ENCODE results near the gene BRD9. TPM values are rescaled to one million over a fixed set of nuclear protein-coding genes. Genes with fewer than 3 reads are reported as not detected.
"Not testable (repeated sequence)": the region's sequence is repeated elsewhere in the genome, so short reads cannot be mapped to it uniquely, and the experiment has no call there.

Gene BRD9
- total RNA-seq, 2 experiments from 2014 or later = 46.6 to 51.7 TPM

GRCh38 chr5:916441-917293 lies 24.1 kb upstream of the BRD9 start:
- DNase-seq (no peak), ATAC-seq (no peak)
- intact Hi-C loops (cut with micrococcal nuclease) = no loop called here
- Mint-ChIP-seq H3K4me3 (no peak overlapping the region), H3K36me3 (ENCODE audit: low read depth) (peaks cover 36% of the 10 kb centered on the region), H3K27me3 (no peaks in the 10 kb centered on the region), H3K27ac (no peak overlapping the region), H3K9me3 (no peaks in the 10 kb centered on the region), H3K4me1 (ENCODE audit: low read depth) (peaks cover 4% of the 10 kb centered on the region)
- no peak for TF ChIP-seq CTCF (IDR thresholded peaks at IDR 0.05)
- ChIA-PET POLR2A (interaction anchor here (1.3 kb wide), 1 partner anchor 12 kb away, joined by 3 read pairs; no protein-coding TSS in a partner anchor), CTCF (no interaction called here)

DNA sequence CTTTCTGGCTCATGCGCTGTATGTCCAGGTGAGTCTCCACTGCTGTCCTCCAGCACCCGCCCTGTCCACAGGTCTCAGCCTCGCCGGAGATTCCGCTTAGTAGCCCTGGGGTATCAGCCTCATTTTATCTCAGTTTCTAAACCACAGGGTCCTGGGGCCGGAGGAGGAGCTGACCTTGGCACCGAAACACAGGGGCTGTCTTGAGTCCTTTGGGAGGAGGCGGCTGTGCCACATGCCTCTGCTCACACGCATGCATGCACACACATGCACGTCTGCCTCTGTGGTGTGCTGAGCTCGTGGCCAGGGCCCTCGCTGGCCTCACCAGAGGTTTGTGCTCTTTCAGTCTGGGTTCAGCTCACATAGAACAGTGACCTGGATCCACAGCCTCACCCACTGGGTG lies 23.3 kb upstream of the BRD9 start:
- ChIA-PET CTCF (no interaction called here), POLR2A (no interaction called here)
- Mint-ChIP-seq H3K4me1 (ENCODE audit: low read depth) (peaks cover 4% of the 10 kb centered on the region), H3K9me3 (no peaks in the 10 kb centered on the region), H3K27me3 (no peaks in the 10 kb centered on the region), H3K27ac (no peak overlapping the region), H3K36me3 (ENCODE audit: low read depth) (peaks cover 41% of the 10 kb centered on the region), H3K4me3 (no peak overlapping the region)
- no peak for DNase-seq
- no peak for ATAC-seq
- no peak for TF ChIP-seq CTCF (IDR thresholded peaks at IDR 0.05)
- intact Hi-C loops (cut with micrococcal nuclease) = no loop called here

GRCh38 chr5:915346-915745 lies 22.7 kb upstream of the BRD9 start:
- ATAC-seq; CTCF ChIA-PET; H3K4me1 Mint-ChIP-seq (ENCODE audit: low read depth); H3K27me3 Mint-ChIP-seq; H3K4me3 Mint-ChIP-seq; POLR2A ChIA-PET; DNase-seq; intact Hi-C loops (cut with micrococcal nuclease); H3K9me3 Mint-ChIP-seq; H3K27ac Mint-ChIP-seq: not testable (repeated sequence)
- peaks cover 47% of the 10 kb centered on the region for H3K36me3 Mint-ChIP-seq (ENCODE audit: low read depth)

DNA sequence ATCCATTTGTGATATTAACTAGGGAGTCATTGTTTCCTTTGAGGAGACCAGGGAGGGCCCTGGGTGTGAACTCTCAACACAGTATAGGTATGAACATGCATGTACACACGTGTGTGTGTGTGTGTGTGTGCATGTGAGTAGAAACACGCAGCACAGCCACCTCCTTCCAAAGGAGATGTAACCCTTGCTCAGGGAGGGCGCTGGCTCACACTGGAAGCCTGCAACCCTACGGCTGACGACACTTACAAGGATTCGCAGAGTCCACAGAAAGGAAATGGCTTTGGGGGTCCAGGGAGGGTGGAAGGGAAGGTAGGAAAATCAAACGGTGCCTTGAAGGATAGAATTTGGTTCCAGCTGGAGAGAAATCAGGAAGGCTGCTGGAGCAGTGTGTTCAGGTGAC lies 22.0 kb upstream of the BRD9 start:
- Mint-ChIP-seq H3K27me3 (no peaks in the 10 kb centered on the region), H3K9me3 (no peaks in the 10 kb centered on the region), H3K27ac (no peak overlapping the region), H3K4me3 (no peak overlapping the region), H3K36me3 (ENCODE audit: low read depth) (peaks cover 47% of the 10 kb centered on the region), H3K4me1 (ENCODE audit: low read depth) (peaks cover 4% of the 10 kb centered on the region)
- intact Hi-C loops (cut with micrococcal nuclease) = no loop called here
- ATAC-seq (no peak), DNase-seq (no peak)
- POLR2A ChIA-PET = interaction anchor here (0.8 kb wide), 1 partner anchor 274 kb away, joined by 3 read pairs; no protein-coding TSS in a partner anchor
- no peak for TF ChIP-seq CTCF (IDR thresholded peaks at IDR 0.05)
- CTCF ChIA-PET = interaction anchor here (1.5 to 2.2 kb wide), 2 partner anchors 9 to 96 kb away, joined by 3 to 7 read pairs; no protein-coding TSS in a partner anchor

DNA sequence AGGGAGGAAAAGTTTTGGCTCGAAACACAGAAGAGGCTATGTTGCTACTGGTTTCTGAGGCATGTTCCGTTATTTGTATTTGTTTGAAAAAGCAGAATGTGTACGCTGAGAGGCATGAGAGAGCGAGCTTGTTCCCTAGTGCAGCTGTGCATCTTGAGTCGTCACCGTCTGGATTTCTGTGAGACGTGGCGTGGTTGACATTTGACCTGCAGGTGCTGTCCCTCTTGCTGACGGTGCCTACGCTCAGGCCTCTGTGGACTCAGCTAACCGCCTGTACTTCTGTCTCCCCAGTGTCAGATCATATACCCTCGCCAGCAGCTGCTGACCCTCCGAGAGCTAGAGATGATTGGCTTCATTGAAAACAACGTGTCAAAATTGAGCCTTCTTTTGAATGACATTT lies 21.6 kb upstream of the BRD9 start:
- ChIA-PET POLR2A (interaction anchor here (0.8 to 1.1 kb wide), 2 partner anchors 21 to 273 kb away, joined by 3 to 5 read pairs; partner anchors contain the start of gene TRIP13), CTCF (interaction anchor here (1.2 to 2.2 kb wide), 4 partner anchors 7 to 96 kb away, joined by 3 to 7 read pairs (median 4); no protein-coding TSS in a partner anchor)
- H3K27ac Mint-ChIP-seq = no peak overlapping the region
- H3K9me3 Mint-ChIP-seq = no peaks in the 10 kb centered on the region
- DNase-seq (no peak), ATAC-seq (no peak)
- H3K4me3 Mint-ChIP-seq = no peak overlapping the region
- no peaks in the 10 kb centered on the region for H3K27me3 Mint-ChIP-seq
- H3K36me3 Mint-ChIP-seq (ENCODE audit: low read depth) = peaks cover 50% of the 10 kb centered on the region
- peaks cover 4% of the 10 kb centered on the region for H3K4me1 Mint-ChIP-seq (ENCODE audit: low read depth)
- no peak for TF ChIP-seq CTCF (IDR thresholded peaks at IDR 0.05)
- intact Hi-C loops (cut with micrococcal nuclease) = no loop called here

All from activated CD8-positive, alpha-beta T cell treated with anti-CD3 and anti-CD28 coated beads for 36 hours (primary cell).